Measurements from ENCODE around the gene HDLBP.

Gene HDLBP

DNA sequence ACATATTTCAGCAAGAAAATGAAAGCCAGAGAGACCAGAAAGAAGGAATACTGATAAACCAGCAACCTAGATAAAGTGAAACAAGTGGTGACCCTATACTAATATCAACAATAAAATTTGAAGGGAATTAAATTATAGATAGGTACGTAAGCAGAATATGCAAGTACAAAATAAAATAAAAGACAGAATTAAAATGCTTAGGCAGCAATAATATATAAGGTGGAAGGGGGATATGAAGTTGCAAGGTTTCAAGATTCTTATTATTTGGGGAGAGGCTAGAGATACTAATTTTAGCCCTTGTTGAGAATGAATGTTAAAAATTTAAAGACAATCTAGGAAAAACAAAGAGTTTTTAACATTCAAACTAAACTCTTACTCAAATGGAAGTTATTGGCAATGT lies 39.6 kb downstream of the HDLBP start:
- no peak for DNase-seq (ENCODE audit: low spot score)

- no peak for DNase-seq (ENCODE audit: low spot score)
Measured at GRCh38 chr2:241275504-241275903, 40.0 kb downstream of the HDLBP start.

DNA sequence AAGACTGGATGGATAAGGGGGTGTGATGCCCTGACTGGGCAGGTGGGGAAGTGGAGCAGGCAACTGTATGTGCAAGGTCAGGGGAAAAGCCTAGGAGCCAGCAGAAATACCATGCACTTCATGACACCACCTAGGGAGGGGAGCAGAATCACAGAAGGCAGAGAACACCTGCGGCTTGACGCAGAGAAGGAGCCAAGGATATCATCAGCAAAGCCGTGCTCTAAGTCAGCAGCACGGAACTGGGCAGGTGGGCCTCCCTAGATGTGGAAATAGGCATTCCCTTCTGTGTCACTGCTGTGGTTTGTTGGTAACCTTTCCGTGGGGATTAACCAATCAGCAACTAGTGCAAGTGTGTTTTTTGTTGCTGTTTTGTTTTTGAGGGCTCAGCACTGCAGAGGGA lies 41.3 kb downstream of the HDLBP start:
- no peak for DNase-seq (ENCODE audit: low spot score)

- no peak for DNase-seq (ENCODE audit: low spot score)
Measured at GRCh38 chr2:241273210-241274020, 42.1 kb downstream of the HDLBP start.

DNA sequence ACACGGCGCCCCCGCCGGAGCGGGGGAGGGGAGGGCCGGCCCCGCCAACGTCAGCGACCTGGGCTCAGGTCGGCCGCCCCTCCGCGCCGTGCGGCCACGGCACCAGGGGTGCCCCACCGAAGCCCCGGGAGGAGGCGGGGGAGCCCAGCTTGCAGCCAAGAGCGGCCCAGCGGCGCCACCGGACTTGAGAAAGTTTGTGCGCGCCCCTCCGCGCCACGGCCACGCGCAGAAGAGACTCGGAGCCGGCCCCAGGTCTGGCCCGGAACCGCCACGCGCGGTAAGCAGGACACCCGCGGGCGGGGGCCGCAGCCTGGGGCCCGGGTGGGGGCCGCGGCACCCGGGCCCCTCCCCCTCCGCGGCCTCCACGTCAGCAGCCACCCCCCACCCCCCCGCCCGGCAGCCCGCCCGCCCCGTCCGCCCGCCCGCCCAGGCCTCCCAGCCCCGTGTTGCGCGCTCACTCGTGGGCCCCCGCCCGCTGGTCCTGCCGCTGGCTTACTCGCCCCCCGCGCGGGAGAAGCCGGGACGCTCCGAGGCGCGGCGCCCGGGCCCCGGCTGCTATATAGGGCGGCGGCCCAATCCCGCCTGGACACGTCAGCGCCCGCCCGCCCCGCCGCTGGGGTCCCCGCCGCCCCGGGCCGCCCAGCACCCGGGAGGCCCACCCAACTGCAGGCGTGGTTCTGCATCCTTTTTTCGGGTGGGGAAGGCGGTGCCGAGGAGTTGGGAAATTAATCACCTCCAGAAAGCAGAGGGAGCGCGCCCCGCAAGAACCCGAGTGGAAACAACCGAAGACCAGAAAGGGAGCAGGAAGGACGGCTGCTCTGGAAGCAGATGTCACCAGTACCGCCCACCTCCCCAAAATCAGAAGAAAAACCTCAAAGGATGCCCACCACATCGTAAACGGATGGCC lies 42.9 kb downstream of the HDLBP start:
- peak; percentile 97 for DNase-seq (ENCODE audit: low spot score)

- peak; percentile 92 for DNase-seq (ENCODE audit: low spot score)
Measured at GRCh38 chr2:241271706-241272302, 43.7 kb downstream of the HDLBP start.

GRCh38 chr2:241270531-241270930 lies 44.9 kb downstream of the HDLBP start:
- DNase-seq (ENCODE audit: low spot score): no peak

GRCh38 chr2:241269707-241270520 lies 45.6 kb downstream of the HDLBP start:
- no peak for DNase-seq (ENCODE audit: low spot score)

DNA sequence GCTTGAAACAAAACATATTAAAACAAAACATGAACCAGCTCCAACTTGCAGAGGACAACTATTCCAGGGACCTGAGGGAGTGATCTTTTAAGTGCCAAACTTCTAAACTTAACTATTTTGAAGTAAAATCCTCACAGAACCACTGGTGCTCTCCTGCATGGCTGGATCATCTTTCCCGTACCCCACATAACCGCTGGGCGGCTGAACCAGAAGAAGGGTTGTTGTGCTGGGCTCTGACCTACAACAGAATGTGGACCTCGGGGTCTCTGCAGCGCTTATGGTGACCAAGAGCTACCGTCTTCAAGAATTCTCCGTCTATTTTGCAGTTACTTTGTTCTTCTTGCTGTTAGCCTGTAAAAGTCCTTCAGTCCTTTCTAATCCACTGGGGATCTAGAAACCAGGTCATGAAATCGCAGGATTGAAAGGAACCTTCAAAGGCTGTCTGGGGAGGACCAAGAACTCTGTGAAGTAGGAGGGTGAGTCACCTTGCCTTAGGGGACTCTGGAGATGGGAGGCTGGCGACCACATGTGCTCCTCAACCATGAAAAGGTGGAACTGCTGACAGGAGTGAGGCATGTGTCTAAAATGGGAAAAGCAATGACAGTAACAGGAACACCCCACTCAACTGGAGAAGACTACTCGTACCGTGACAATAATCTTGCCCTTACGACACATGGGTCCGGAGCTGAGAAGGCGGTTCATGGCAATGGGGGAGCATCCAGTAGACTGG lies 46.6 kb downstream of the HDLBP start:
- DNase-seq (ENCODE audit: low spot score): peak; percentile 54

- no peak for DNase-seq (ENCODE audit: low spot score)
Measured at GRCh38 chr2:241268306-241268705, 47.2 kb downstream of the HDLBP start.

GRCh38 chr2:241267249-241268067 lies 48.0 kb downstream of the HDLBP start:
- no peak for DNase-seq (ENCODE audit: low spot score)

DNA sequence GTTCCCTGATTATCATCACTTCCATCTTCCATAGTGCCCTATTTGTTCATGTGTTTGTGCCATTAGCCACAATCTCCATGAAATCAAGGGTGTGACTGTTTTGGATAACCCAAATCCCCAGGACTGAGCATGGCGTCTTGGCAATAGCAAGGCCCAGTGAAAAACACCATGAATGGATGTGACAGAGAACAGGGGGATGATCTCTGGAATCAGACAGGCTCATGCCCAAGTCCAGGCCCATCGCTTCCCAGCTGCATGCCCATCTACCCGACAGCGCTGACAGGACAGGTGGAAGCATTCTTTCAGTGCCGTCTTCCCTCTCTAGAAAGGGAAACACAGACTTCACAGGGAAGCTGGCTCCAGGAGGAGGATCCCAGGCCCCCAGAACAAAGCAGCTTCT lies 50.0 kb downstream of the HDLBP start:
- DNase-seq (ENCODE audit: low spot score): no peak

DNA sequence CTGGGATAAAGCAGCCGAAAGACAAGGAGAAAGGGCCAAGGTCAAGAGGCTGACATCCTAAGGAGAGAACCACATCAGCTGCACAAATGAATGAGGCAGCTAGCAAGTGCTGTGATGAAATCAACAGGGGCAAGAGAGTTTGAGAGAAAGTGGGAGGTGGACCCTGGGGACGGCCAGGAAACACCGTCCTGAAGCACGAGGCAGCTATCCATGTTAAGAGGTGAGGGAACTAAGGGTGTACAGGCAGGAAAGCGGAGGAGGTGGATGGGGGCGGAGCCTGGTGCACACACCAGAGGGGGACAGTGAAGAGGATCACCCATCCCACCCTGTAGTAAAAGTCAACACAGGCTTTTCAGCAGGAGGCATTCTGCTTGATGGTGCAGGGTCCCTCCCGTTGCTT lies 52.4 kb downstream of the HDLBP start:
- no peak for DNase-seq (ENCODE audit: low spot score)

DNA sequence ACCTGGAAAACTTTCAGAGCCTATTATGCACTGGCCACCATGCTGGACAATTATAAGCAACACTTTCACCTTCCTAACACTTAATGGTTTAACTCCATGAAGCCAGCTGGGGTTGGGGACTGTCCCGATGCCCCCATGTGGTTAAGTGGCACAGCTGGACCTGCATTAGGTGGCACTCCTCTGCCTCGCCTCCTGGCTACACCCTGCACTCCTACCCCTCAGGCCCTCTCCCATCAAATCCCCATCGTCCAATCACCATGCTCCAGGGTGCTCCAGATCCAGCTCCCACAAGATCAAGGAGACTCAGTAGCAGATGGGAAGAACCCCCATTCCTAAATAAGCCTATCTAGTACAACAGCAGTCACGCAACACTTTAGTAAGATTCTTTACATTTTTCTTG lies 53.8 kb downstream of the HDLBP start:
- DNase-seq (ENCODE audit: low spot score): no peak

DNA sequence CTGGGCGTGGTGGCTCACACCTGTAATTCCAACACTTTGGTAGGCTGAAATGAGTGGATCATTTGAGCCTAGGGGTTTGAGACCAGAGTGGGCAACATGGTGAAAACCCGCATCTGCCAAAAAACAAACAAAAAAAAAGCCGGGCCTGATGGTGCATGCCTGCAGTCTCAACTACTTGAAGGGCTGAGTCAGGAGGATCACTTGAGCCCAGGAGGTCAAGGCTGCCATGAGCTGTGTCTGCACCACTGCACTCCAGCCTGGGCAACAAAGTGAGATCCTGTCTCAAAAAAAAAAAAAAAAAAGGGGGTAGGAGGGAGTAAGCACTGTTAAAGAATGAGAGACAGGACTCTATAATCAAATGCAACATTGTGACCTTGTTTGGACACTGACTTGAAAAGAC lies 54.6 kb downstream of the HDLBP start:
- DNase-seq (ENCODE audit: low spot score): no peak

DNA sequence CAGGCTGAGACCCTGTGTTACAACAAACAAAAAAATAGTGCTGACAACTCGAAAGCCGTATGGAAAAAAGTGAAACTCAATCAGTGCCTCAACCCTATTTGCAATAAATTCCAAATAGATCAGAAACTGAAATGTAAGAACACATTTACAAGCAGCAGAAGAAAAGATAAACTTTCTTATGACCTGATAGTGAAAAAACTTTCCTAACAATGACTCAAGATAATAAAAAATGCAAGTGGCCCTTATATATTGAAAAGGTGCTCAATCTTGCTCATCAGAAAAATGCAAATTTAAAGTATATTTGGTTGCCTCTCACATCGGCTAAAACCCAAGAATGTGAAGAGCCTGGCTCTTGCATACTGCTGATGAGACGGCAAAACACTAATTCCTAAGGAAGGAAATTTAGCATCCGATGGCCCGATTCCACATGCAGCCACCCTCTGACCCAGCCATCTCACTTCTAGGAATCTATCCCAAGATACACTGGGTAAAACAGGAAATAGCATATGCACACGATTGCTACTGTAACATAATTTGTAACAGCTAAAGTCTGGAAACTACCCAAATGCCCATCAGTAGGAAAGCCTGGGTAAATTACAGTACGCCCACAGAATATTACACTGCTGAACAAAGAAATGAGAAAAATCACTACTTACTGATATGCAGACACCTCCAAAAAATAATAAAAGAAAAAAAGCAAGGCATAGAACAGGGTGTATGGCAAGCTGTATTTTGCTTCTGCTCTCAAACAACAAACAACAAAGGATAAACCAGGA lies 56.8 kb downstream of the HDLBP start:
- DNase-seq (ENCODE audit: low spot score): no peak

GRCh38 chr2:241257419-241258032 lies 57.9 kb downstream of the HDLBP start:
- DNase-seq (ENCODE audit: low spot score): no peak

DNA sequence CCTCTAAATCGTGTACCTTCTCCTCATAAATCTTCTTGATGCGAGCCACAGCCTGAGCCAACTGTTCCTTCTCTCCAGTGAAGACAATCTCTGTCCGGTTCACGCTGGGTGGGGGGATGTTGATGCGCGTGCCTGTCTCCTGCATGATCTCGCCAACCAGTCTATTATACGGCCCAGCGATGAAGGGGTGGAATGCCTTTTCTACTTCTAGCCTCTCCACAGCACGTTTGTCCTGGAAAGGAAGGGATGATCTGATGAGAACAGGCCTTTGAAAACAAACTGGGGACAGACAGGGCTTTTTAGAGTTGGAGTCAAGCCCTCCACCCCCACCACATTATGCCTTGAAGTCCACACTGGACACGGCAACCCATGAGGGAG lies 59.3 kb downstream of the HDLBP start:
- no peak for DNase-seq (ENCODE audit: low spot score)

GRCh38 chr2:241255542-241256167 lies 59.8 kb downstream of the HDLBP start:
- no peak for DNase-seq (ENCODE audit: low spot score)

All from GM03348 (cell line).